HEK293T (cell line): ENCODE data around the gene PIP5K1B.
A peak's percentile ranks its signal among the peaks of the same experiment; 100 is the strongest.

Experiments used
- CTCF ChIA-PET: fragments of 350-600 bp; formaldehyde crosslinking; extraction: SDS; loops from one replicate; lab custom pipeline; 2021; ENCODE audit warnings: antibody characterized with exemption, inconsistent platforms; lab: Yijun Ruan, JAX
- POLR2A ChIA-PET: fragments of 350-600 bp; formaldehyde crosslinking; extraction: SDS; loops from one replicate; lab custom pipeline; 2020; ENCODE audit warnings: antibody characterized with exemption, inconsistent platforms; lab: Yijun Ruan, JAX
- DNase-seq: peaks from one replicate; pipeline ENCODE4 v3.0.0; 2012; ENCODE audit warnings: mixed read lengths; ENCODE audit errors: extremely low spot score
- ARNT ChIP-seq: fragments of 450-650 bp; IDR thresholded peaks from 2 replicates; pipeline ENCODE4 v1.6.1; 2017; ENCODE audit warnings: mild to moderate bottlenecking
- BHLHE40 ChIP-seq: fragments of 450-650 bp; IDR thresholded peaks from 2 replicates; pipeline ENCODE4 v1.6.1; 2016; ENCODE audit warnings: mild to moderate bottlenecking, moderate library complexity, borderline replicate concordance
- CTBP1 ChIP-seq: fragments of 450-650 bp; IDR thresholded peaks from 2 replicates; pipeline ENCODE4 v1.6.1; 2016; ENCODE audit warnings: borderline replicate concordance
- ELF4 ChIP-seq: fragments of 450-650 bp; IDR thresholded peaks from 2 replicates; pipeline ENCODE4 v1.6.1; 2017; ENCODE audit warnings: antibody characterized with exemption
- FOXA1 ChIP-seq: fragments of 450-650 bp; IDR thresholded peaks from 2 replicates; pipeline ENCODE4 v1.6.1; 2016; ENCODE audit warnings: mild to moderate bottlenecking
- FOXK2 ChIP-seq: fragments of 450-650 bp; IDR thresholded peaks from 2 replicates; pipeline ENCODE4 v1.6.1; 2016; ENCODE audit warnings: mild to moderate bottlenecking
- FOXM1 ChIP-seq: fragments of 450-650 bp; IDR thresholded peaks from 2 replicates; pipeline ENCODE4 v1.6.1; 2017; ENCODE audit warnings: mild to moderate bottlenecking, borderline replicate concordance
- HDGF ChIP-seq: fragments of 450-650 bp; IDR thresholded peaks from 2 replicates; pipeline ENCODE4 v1.6.1; 2017; ENCODE audit warnings: antibody characterized with exemption, borderline replicate concordance
- L3MBTL2 ChIP-seq: fragments of 450-650 bp; conservative IDR thresholded peaks from 2 replicates; pipeline ENCODE4 v1.6.1; 2016; ENCODE audit warnings: mild to moderate bottlenecking
- LEF1 ChIP-seq: fragments of 450-650 bp; IDR thresholded peaks from 2 replicates; pipeline ENCODE4 v1.6.1; 2017; ENCODE audit warnings: mild to moderate bottlenecking, borderline replicate concordance
- NFRKB ChIP-seq: fragments of 450-650 bp; IDR thresholded peaks from 2 replicates; pipeline ENCODE4 v1.6.1; 2016; ENCODE audit warnings: mild to moderate bottlenecking, moderate library complexity
- SP1 ChIP-seq: fragments of 450-650 bp; IDR thresholded peaks from 2 replicates; pipeline ENCODE4 v1.6.1; 2017
- SUZ12 ChIP-seq: fragments of 450-650 bp; IDR thresholded peaks from 2 replicates; pipeline ENCODE4 v1.6.1; 2016; ENCODE audit warnings: mild to moderate bottlenecking
- TARDBP ChIP-seq: fragments of 450-650 bp; IDR thresholded peaks from 2 replicates; pipeline ENCODE4 v1.6.1; 2016
- ZNF384 ChIP-seq: fragments of 450-650 bp; IDR thresholded peaks from 2 replicates; pipeline ENCODE4 v1.6.1; 2016
- TF ChIP-seq, protein P1 (sequence below): fragments of 450-650 bp; IDR thresholded peaks from 2 replicates; pipeline ENCODE4 v1.6.1; 2016

The PIP5K1B gene

DNA sequence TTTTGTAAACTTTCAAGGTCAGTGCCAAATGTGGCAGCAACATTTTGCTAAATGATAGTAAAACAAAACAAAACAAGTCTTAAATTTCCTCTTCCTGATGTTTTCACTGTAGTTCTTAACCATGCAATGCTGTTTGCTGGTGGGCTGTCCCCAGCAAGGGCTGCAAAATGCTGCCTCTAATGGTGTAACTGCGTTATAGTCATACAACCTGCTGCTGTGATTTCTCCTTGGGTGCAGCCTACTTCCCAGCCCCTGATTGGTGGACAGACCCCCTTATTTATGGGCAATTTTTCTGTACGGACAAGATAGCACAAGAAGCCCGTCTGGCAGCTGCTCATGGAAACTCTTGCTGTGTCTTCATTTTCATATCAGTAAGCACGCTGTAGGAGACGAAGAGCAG, 26.6 kb upstream of the PIP5K1B start:
- DNase-seq: peak; percentile 68
- CTCF ChIA-PET: interaction anchor here (0.8 kb wide), 1 partner anchor 672 kb away, joined by 3 read pairs; no protein-coding TSS in a partner anchor
- TF ChIP-seq FOXA1: no peak
- no peak for TF ChIP-seq NFRKB
- no peak for TF ChIP-seq BHLHE40
- TF ChIP-seq, protein P1, sequence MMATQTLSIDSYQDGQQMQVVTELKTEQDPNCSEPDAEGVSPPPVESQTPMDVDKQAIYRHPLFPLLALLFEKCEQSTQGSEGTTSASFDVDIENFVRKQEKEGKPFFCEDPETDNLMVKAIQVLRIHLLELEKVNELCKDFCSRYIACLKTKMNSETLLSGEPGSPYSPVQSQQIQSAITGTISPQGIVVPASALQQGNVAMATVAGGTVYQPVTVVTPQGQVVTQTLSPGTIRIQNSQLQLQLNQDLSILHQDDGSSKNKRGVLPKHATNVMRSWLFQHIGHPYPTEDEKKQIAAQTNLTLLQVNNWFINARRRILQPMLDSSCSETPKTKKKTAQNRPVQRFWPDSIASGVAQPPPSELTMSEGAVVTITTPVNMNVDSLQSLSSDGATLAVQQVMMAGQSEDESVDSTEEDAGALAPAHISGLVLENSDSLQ: peak; percentile 72
- no peak for TF ChIP-seq ARNT
- TF ChIP-seq LEF1: no peak
- 0 out of 2 replicates have a peak, but pooled peaks have one; percentile 29 for TF ChIP-seq L3MBTL2
- TF ChIP-seq SP1: no peak
- TF ChIP-seq SUZ12: no peak
- no peak for TF ChIP-seq CTBP1
- no peak for TF ChIP-seq HDGF
- POLR2A ChIA-PET: no interaction called here

DNA sequence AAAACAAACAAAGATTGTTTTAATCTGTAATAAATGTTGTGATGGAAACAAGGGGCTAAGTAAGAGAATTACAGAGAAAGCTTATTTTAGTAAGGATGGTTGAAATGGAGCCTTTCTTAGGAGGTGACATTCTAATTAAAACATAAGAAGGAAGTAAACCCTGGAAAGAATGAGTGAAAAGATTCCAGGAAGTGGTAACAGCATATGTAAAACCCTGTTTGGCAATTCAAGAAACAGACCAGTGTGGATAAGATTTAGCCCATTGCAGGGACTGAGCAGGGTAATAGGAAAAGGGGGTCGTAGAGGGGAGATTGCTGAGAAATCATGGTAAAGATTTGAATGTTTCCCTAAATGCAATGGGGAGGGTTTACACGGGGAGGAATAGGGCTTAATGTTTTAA, 21.6 kb upstream of the PIP5K1B start:
- no peak for TF ChIP-seq TARDBP
- no peak for TF ChIP-seq ELF4
- no peak for TF ChIP-seq FOXA1
- TF ChIP-seq LEF1: no peak
- TF ChIP-seq CTBP1: no peak
- TF ChIP-seq SUZ12: no peak
- TF ChIP-seq BHLHE40: no peak
- TF ChIP-seq SP1: no peak
- TF ChIP-seq ARNT: no peak
- no peak for TF ChIP-seq FOXK2
- no peak for TF ChIP-seq HDGF
- no peak for TF ChIP-seq NFRKB
- TF ChIP-seq ZNF384: no peak
- ChIA-PET CTCF (no interaction called here), POLR2A (no interaction called here)
- DNase-seq: no peak

DNA sequence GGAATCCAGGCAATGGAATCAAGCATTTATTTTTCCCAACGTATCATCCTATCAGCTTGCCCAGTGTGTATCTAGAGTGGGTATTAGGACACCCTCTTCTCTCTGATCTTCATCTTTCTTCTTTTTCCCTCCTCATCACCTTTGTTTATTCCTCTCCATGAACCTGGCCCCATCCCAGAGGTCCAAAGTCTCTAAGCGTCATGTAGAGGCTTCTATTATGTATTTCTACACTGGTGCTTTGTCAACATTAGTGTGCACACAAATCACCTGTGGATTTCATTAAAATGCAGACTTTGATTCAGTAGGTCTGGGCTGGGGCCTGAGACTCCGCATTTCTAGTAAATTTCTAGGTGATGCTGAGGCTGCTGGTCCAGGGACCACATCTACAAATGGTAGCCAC, 19.8 kb upstream of the PIP5K1B start:
- TF ChIP-seq TARDBP (no peak), ELF4 (no peak), ZNF384 (no peak), FOXM1 (no peak), LEF1 (no peak), L3MBTL2 (no peak), SUZ12 (no peak), NFRKB (no peak), ARNT (no peak), FOXK2 (no peak), FOXA1 (no peak), HDGF (no peak)
- ChIA-PET CTCF (no interaction called here), POLR2A (no interaction called here)
- DNase-seq: no peak

DNA sequence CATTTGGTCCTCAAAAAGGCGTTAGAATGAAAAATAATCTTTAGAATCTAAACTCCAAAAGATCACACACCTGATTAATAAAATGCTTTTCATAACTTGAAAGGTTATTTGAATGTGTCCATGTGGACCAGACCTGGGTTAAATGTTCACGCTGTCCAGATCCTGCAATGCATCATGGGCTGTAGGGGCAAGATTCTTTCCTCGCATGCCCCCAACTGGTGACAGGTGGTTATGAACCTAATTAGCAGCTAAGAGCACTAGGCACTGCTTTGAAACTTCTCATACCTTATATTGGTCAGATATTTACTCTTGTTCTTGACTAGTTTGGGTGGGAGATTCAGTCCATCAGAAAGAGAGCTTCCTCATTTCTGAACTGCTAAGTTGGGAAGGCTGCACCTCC, 19.3 kb upstream of the PIP5K1B start:
- peak; percentile 60 for DNase-seq
- ChIA-PET POLR2A (no interaction called here), CTCF (no interaction called here)
- TF ChIP-seq L3MBTL2 (0 out of 2 replicates have a peak, but pooled peaks have one; percentile 26), CTBP1 (no peak)

DNA sequence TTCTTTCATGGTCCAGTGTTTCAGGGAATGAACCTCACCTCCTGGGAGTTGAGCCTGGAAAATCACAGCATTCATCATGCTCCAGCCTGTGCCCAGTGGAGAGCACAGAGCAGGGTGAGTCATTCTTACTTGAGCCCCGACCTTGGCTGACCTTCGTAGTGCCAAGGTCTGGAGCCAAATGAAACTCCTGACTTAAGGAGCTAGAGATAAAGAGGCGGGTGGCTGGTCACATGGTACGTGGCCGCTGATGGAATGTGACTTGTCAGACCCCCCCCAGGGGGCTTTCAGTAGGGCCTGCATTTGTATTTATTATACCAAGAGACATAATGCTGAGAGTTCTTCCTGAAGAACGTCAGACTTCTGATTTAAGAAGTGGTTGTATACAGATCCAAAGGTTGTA, 15.0 kb upstream of the PIP5K1B start:
- ChIA-PET CTCF (interaction anchor here (0.6 kb wide), 1 partner anchor 9 kb away, joined by 3 read pairs; no protein-coding TSS in a partner anchor), POLR2A (no interaction called here)
- no peak for TF ChIP-seq LEF1
- no peak for TF ChIP-seq TARDBP
- TF ChIP-seq FOXM1: no peak
- no peak for TF ChIP-seq NFRKB
- TF ChIP-seq HDGF: no peak
- TF ChIP-seq, protein P1: no peak
- no peak for TF ChIP-seq ZNF384
- no peak for TF ChIP-seq FOXK2
- TF ChIP-seq CTBP1: no peak
- TF ChIP-seq SP1: no peak
- TF ChIP-seq ARNT: no peak
- TF ChIP-seq BHLHE40: no peak
- no peak for TF ChIP-seq L3MBTL2
- TF ChIP-seq FOXA1: no peak
- TF ChIP-seq ELF4: no peak
- TF ChIP-seq SUZ12: no peak
- DNase-seq: no peak

DNA sequence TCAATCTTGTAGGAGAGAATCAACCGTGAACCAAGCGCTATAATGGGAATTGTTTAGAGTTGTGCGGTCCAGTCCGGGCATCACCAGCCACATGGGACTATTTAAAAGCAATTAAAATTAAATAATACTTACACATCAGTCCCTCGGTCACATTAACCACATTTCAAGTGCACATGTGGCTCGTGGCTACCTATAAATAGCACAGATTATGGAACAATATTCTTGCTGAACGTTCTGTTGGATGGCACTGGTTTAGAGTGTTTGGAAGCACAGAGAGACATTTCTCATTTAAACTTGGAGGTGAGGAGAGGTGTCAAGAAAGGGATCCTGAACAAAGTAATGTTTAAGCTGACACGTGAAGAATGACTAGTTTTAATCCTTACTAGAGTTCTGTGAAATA, 12.5 kb upstream of the PIP5K1B start:
- POLR2A ChIA-PET: no interaction called here

More for the DNA sequence above, 12.5 kb upstream of the PIP5K1B start:
- DNase-seq: no peak
- TF ChIP-seq NFRKB (no peak), ZNF384 (no peak), ELF4 (no peak), BHLHE40 (no peak), FOXM1 (no peak), FOXA1 (no peak), HDGF (no peak), TARDBP (no peak), CTBP1 (no peak), LEF1 (no peak), L3MBTL2 (no peak)
- CTCF ChIA-PET: no interaction called here
